Adrenal gland (tissue), 5 donors: ENCODE results near the gene SLC25A45.

Source experiments
- CTCF ChIP-seq, 6 experiments: fragments of 450-650 bp in 4 of 6; fragments of 200-600 bp in 2 of 6; sonication (generic) in 1 of 6; IDR thresholded peaks; 1 replicate in 5 of 6; 2 replicates in 1 of 6; pipeline versions ENCODE4 v1.5.1 to v1.8.0; 2016 to 2021; ENCODE audit warnings: antibody characterized with exemption in 6 of 6, mild to moderate bottlenecking in 2 of 6, moderate library complexity in 1 of 6
- POLR2A ChIP-seq, 2 donors: fragments of 450-650 bp; IDR thresholded peaks; one replicate each; pipeline ENCODE4 v1.6.1; 2017; ENCODE audit warnings: antibody characterized with exemption in 2 of 2, mild to moderate bottlenecking in 2 of 2, moderate library complexity in 1 of 2
- donor health status: DM: no; HTN: no; CAD: no.

DNA sequence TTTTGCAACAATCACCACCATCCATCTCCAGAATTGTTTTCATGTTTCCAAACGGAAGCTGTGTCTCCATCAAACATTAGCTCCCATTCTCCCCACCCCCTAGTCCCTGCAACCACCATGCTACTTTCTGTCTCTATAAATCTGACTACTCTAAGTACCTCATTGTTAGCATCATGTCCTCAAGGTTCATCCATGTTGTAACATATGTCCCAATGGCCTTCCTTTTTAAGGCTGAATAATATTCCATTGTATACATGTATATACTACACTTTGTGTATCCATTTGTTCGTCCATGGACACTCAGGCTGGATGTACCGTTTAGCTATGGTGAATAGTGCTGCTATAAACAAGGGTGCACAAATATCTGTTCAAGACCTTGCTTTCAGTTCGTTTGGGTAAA is 57.0 kb downstream of the SLC25A45 start:
- TF ChIP-seq CTCF (IDR thresholded peaks at IDR 0.05): no peak
- no peak for TF ChIP-seq POLR2A (IDR thresholded peaks at IDR 0.05)
